H1 (cell line): ENCODE results near the gene GAP43. TPM values are rescaled to one million over a fixed set of nuclear protein-coding genes. Genes with fewer than 3 reads are reported as not detected.

Experiments used
- CTCF ChIA-PET: fragments of 300-600 bp; sonication (Branson Sonifier 250); formaldehyde crosslinking; loops from one replicate; lab custom pipeline; 2021; ENCODE audit not compliant: partially characterized antibody; lab: Charles Lee
- POLR2A ChIA-PET: fragments of 300-600 bp; sonication (Branson Sonifier 250); formaldehyde crosslinking; loops from one replicate; lab custom pipeline; 2021; ENCODE audit warnings: inconsistent platforms; ENCODE audit not compliant: partially characterized antibody; lab: Charles Lee
- DNase-seq, 2 experiments: peaks; one replicate each; pipeline versions ENCODE4 v3.0.0 to v3.0.0-alpha.2; 2010 to 2022; ENCODE audit warnings: low spot score in 2 of 2, low read depth in 1 of 2, mixed read lengths in 1 of 2
- FAIRE-seq: peaks from 2 replicates; lab custom pipeline; 2011; peaks lifted over from hg19 to GRCh38; lab: Jason Lieb, UNC
- H2AFZ ChIP-seq: 2 replicates; pipeline ENCODE4 v1.8.1; 2012; ENCODE audit warnings: low read length, inconsistent platforms
- H2AK5ac ChIP-seq: 2 replicates; pipeline ENCODE4 v1.6.1; 2013; ENCODE audit warnings: low read depth, low read length
- H2BK120ac ChIP-seq: replicated peaks from 2 replicates; pipeline ENCODE3; 2013; ENCODE audit warnings: low read depth, low read length, inconsistent platforms
- H2BK12ac ChIP-seq: 2 replicates; pipeline ENCODE4 v1.6.1; 2013; ENCODE audit warnings: low read depth, low read length
- H2BK15ac ChIP-seq: 2 replicates; pipeline ENCODE4 v1.6.1; 2013; ENCODE audit warnings: low read length
- H2BK20ac ChIP-seq: 2 replicates; pipeline ENCODE4 v1.6.1; 2013; ENCODE audit warnings: low read length
- H2BK5ac ChIP-seq: 2 replicates; pipeline ENCODE4 v1.6.1; 2013; ENCODE audit warnings: low read depth, low read length
- H3K14ac ChIP-seq: 2 replicates; pipeline ENCODE4 v1.6.1; 2013; ENCODE audit warnings: inconsistent platforms; ENCODE audit not compliant: insufficient read length
- H3K18ac ChIP-seq: 2 replicates; pipeline ENCODE4 v1.6.1; 2013; ENCODE audit warnings: low read length; ENCODE audit errors: extremely low read depth
- H3K23ac ChIP-seq: 2 replicates; pipeline ENCODE4 v1.6.1; 2013; ENCODE audit warnings: inconsistent platforms; ENCODE audit not compliant: insufficient read length
- H3K23me2 ChIP-seq: 2 replicates; pipeline ENCODE4 v1.6.1; 2013; ENCODE audit warnings: low read depth, low read length
- H3K27ac ChIP-seq: 2 replicates; pipeline ENCODE4 v1.6.1; 2011; ENCODE audit warnings: low read depth, low read length, inconsistent platforms
- H3K27me3 ChIP-seq, 4 experiments: replicated peaks in 1 of 4; 1 replicate in 1 of 4; 2 replicates in 3 of 4; pipeline versions ENCODE4 v1.6.1 to v1.8.1; 2011 to 2013; ENCODE audit warnings: low read length in 3 of 4, mild to moderate bottlenecking in 3 of 4, inconsistent platforms in 2 of 4, mixed read lengths in 2 of 4, moderate library complexity in 1 of 4; ENCODE audit not compliant: control insufficient read depth in 3 of 4, insufficient read depth in 3 of 4; ENCODE audit errors: extremely low read depth in 1 of 4
- H3K36me3 ChIP-seq, 4 experiments: 2 replicates each; pipeline versions ENCODE4 v1.6.1 to v1.8.1; 2011 to 2013; ENCODE audit warnings: mild to moderate bottlenecking in 4 of 4, low read length in 3 of 4, moderate library complexity in 2 of 4, control low read depth in 1 of 4, inconsistent platforms in 1 of 4; ENCODE audit not compliant: insufficient read depth in 4 of 4, control insufficient read depth in 2 of 4
- H3K4ac ChIP-seq: replicated peaks from 2 replicates; pipeline ENCODE3; 2013; ENCODE audit warnings: low read length, low read depth, mixed read lengths, inconsistent platforms; ENCODE audit not compliant: insufficient read length
- H3K4me1 ChIP-seq, 4 experiments: replicated peaks in 1 of 4; 1 replicate in 1 of 4; 2 replicates in 3 of 4; pipeline versions ENCODE4 v1.6.1 to v1.8.1; 2011 to 2013; ENCODE audit warnings: low read length in 3 of 4, inconsistent platforms in 2 of 4, mixed read lengths in 1 of 4; ENCODE audit not compliant: insufficient read depth in 4 of 4, control insufficient read depth in 3 of 4
- H3K4me2 ChIP-seq, 2 experiments: 2 replicates each; pipeline versions ENCODE4 v1.6.1 to v1.8.1; 2011 to 2013; ENCODE audit warnings: low read depth in 2 of 2, low read length in 2 of 2, control low read depth in 1 of 2, inconsistent platforms in 1 of 2, mild to moderate bottlenecking in 1 of 2; ENCODE audit not compliant: insufficient read depth in 1 of 2
- H3K4me3 ChIP-seq, 4 experiments: fragments of 200-600, 300-600 bp in 1 of 4; sonication (generic), shearing (Covaris generic), sonication (Bioruptor Twin) in 1 of 4; 2 replicates each; pipeline versions ENCODE4 v1.5.1 to v1.8.1; 2011 to 2016; ENCODE audit warnings: low read length in 4 of 4, low read depth in 3 of 4, control low read depth in 2 of 4, inconsistent platforms in 2 of 4, mild to moderate bottlenecking in 2 of 4, mixed read lengths in 1 of 4, moderate library complexity in 1 of 4; ENCODE audit not compliant: insufficient read depth in 2 of 4; ENCODE audit errors: extremely low read depth in 1 of 4
- H3K56ac ChIP-seq: replicated peaks from 2 replicates; pipeline ENCODE3; 2013; ENCODE audit warnings: low read depth, mild to moderate bottlenecking, mixed read lengths, low read length, inconsistent platforms; ENCODE audit not compliant: insufficient read length
- H3K79me1 ChIP-seq: 2 replicates; pipeline ENCODE4 v1.6.1; 2013; ENCODE audit warnings: low read depth, low read length, control low read depth
- H3K79me2 ChIP-seq, 2 experiments: 2 replicates each; pipeline versions ENCODE4 v1.6.1 to v1.8.1; 2012 to 2013; ENCODE audit warnings: low read length in 2 of 2, mild to moderate bottlenecking in 2 of 2, inconsistent platforms in 1 of 2; ENCODE audit not compliant: insufficient read depth in 2 of 2, control insufficient read depth in 1 of 2
- H3K9ac ChIP-seq, 4 experiments: replicated peaks in 1 of 4; 1 replicate in 1 of 4; 2 replicates in 3 of 4; pipeline versions ENCODE4 v1.6.1 to v1.8.1; 2011 to 2013; ENCODE audit warnings: low read depth in 3 of 4, low read length in 3 of 4, control low read depth in 2 of 4, mild to moderate bottlenecking in 2 of 4, moderate library complexity in 2 of 4, inconsistent platforms in 1 of 4; ENCODE audit errors: extremely low read depth in 1 of 4
- H3K9me3 ChIP-seq, 2 experiments: 2 replicates each; pipeline versions ENCODE4 v1.6.1 to v1.8.1; 2012 to 2013; ENCODE audit warnings: mild to moderate bottlenecking in 2 of 2, moderate library complexity in 2 of 2, control low read depth in 1 of 2, inconsistent platforms in 1 of 2, low read depth in 1 of 2, low read length in 1 of 2, mixed read lengths in 1 of 2; ENCODE audit not compliant: insufficient read depth in 2 of 2
- H4K20me1 ChIP-seq, 2 experiments: replicated peaks in 1 of 2; 2 replicates each; pipeline versions ENCODE3 to v1.8.1; 2011 to 2013; ENCODE audit warnings: inconsistent platforms in 2 of 2, low read length in 2 of 2, mild to moderate bottlenecking in 1 of 2; ENCODE audit not compliant: insufficient read depth in 2 of 2, control insufficient read depth in 1 of 2
- H4K5ac ChIP-seq: 2 replicates; pipeline ENCODE4 v1.6.1; 2013; ENCODE audit warnings: low read length, low read depth, mixed read lengths, inconsistent platforms; ENCODE audit not compliant: insufficient read length
- H4K8ac ChIP-seq: 2 replicates; pipeline ENCODE4 v1.8.0; 2013; ENCODE audit warnings: mild to moderate bottlenecking, moderate library complexity, low read length, inconsistent platforms; ENCODE audit not compliant: insufficient read depth; ENCODE audit errors: extremely low read depth
- H4K91ac ChIP-seq: replicated peaks from 2 replicates; pipeline ENCODE3; 2013; ENCODE audit warnings: low read length, mixed read lengths, inconsistent platforms; ENCODE audit not compliant: insufficient read length
- BRCA1 ChIP-seq: IDR thresholded peaks from 2 replicates; pipeline ENCODE4 v1.6.1; 2012; ENCODE audit warnings: low read depth, low read length, improper control_type of control experiment
- GABPA ChIP-seq: IDR thresholded peaks from 2 replicates; pipeline ENCODE4 v1.6.1; 2011; ENCODE audit warnings: mild to moderate bottlenecking, low read length, moderate library complexity, borderline replicate concordance; ENCODE audit not compliant: insufficient read depth
- GTF2F1 ChIP-seq: IDR thresholded peaks from 2 replicates; pipeline ENCODE4 v1.6.1; 2012; ENCODE audit warnings: low read depth, low read length, improper control_type of control experiment, borderline replicate concordance
- KDM1A ChIP-seq: fragments of 200-600, 300-600 bp; sonication (generic); IDR thresholded peaks from 2 replicates; pipeline ENCODE4 v1.7.1; 2016; ENCODE audit warnings: mild to moderate bottlenecking, low read length, borderline replicate concordance
- KDM4A ChIP-seq: IDR thresholded peaks from one replicate; pipeline ENCODE4 v1.7.1; 2012; ENCODE audit warnings: low read depth, mild to moderate bottlenecking, moderate library complexity, low read length, inconsistent platforms; ENCODE audit not compliant: severe bottlenecking
- MAFK ChIP-seq: IDR thresholded peaks from 2 replicates; pipeline ENCODE4 v1.6.1; 2012; ENCODE audit warnings: low read depth, mild to moderate bottlenecking, improper control_type of control experiment, low read length
- NANOG ChIP-seq: IDR thresholded peaks from 2 replicates; pipeline ENCODE4 v1.6.1; 2011; ENCODE audit warnings: low read length, low read depth, mild to moderate bottlenecking, inconsistent platforms; ENCODE audit not compliant: insufficient read depth, poor library complexity, severe bottlenecking
- POU5F1 ChIP-seq: IDR thresholded peaks from 2 replicates; pipeline ENCODE4 v1.6.1; 2011; ENCODE audit warnings: low read depth, mild to moderate bottlenecking, low read length, moderate library complexity
- RXRA ChIP-seq: IDR thresholded peaks from 2 replicates; pipeline ENCODE4 v1.6.1; 2011; ENCODE audit warnings: low read depth, mild to moderate bottlenecking, low read length, moderate library complexity; ENCODE audit not compliant: insufficient read depth
- SIRT6 ChIP-seq: IDR thresholded peaks from one replicate; pipeline ENCODE4 v1.7.1; 2012; ENCODE audit warnings: low read length, inconsistent platforms
- SRF ChIP-seq: IDR thresholded peaks from 2 replicates; pipeline ENCODE4 v1.6.1; 2011; ENCODE audit warnings: mild to moderate bottlenecking, low read depth, low read length, moderate library complexity
- TAF1 ChIP-seq: IDR thresholded peaks from 2 replicates; pipeline ENCODE4 v1.6.1; 2011; ENCODE audit warnings: mild to moderate bottlenecking, low read depth, low read length
- WGBS, 2 experiments: shearing (Covaris generic) in 1 of 2; methylation state at CpG; one replicate each; pipeline versions ENCODE4 v1.1.6 to v1.1.7; 2013 to 2015; ENCODE audit warnings: low lambda C conversion rate in 2 of 2, mixed read lengths in 2 of 2, inconsistent platforms in 1 of 2, low coverage in 1 of 2, missing lambda C conversion rate in 1 of 2; ENCODE audit not compliant: insufficient replicate concordance in 2 of 2, insufficient coverage in 1 of 2, insufficient read length in 1 of 2; ENCODE audit errors: extremely low coverage in 1 of 2, missing lambda C conversion rate in 1 of 2; 5-methylcytosine and 5-hydroxymethylcytosine counted together
- polyA plus RNA-seq, 7 experiments: library from polyadenylated mRNA; depleted of rRNA in 3 of 7; stranded (reverse) in 5 of 7; unstranded in 2 of 7; fragments of >200 nt in 5 of 7; fragments of 200-250 nt in 2 of 7; gene quantifications; 1 replicate in 5 of 7; 2 replicates in 1 of 7; 4 replicates in 1 of 7; pipeline versions ENCODE4 v1.2.1 to v1.2.3, GENCODE V29; 2011 to 2013; ENCODE audit warnings: missing spikeins in 2 of 7, mixed read lengths in 2 of 7
- total RNA-seq: library from RNA; stranded (reverse); fragmentation: NEBNext Ultra II Directional; extraction: Animal tissue kit (Norgen Biotek cat#: 25700); gene quantifications from 2 replicates; pipeline ENCODE4 v1.2.1, GENCODE V29; 2021

The GAP43 gene
- total and polyA plus RNA-seq, 2 of the 8 experiments (the other 6 are each of a cell fraction or from before 2014, with no cell fraction given): 11.2 to 21.9 TPM

DNA sequence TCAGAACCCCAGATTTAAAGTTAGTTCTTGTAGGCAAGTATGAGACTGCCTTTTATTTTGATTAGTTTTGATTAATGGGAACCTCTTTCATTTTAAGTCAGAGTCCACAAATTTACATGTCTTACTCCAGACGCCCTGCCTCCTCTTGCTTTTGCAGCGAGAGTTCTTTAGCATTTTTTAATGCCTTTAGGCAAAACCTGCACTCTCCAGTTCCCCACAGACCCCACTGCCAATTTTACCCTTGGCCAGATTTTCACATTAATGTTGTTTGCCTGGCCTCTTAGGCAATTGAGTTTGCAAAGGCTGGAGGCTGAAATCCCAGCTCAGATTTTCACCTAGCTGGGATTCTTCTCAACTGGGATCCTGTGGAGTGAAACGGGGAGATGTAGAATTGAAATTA is 85.8 kb downstream of the GAP43 start:
- H4K5ac ChIP-seq: no peak overlapping the region
- ChIA-PET CTCF (interaction anchor here (1.3 kb wide), 1 partner anchor 37 kb away, joined by 3 read pairs; no protein-coding TSS in a partner anchor), POLR2A (no interaction called here)
- H3K27me3 ChIP-seq: no peaks in the 10 kb centered on the region
- no peak overlapping the region for H4K8ac ChIP-seq
- 67% methylated on average over 3 of the region's 3 CpGs; no CpG with 5 or more reads in 1 of the 2 experiments for WGBS, 2 experiments
- no peak overlapping the region for H2BK12ac ChIP-seq
- no peak overlapping the region for H3K4me3 ChIP-seq
- DNase-seq (no peak), FAIRE-seq (no peak)
- H3K36me3 ChIP-seq: no peaks in the 10 kb centered on the region
- no peak overlapping the region for H3K4me2 ChIP-seq
- H3K9ac ChIP-seq: no peak overlapping the region
- no peak overlapping the region for H3K18ac ChIP-seq
- H2BK120ac ChIP-seq: no peak overlapping the region
- peaks cover 0 to 3% (median under 1%) of the 10 kb centered on the region in 4 experiments; a peak in 1 of 7 replicates for H3K4me1 ChIP-seq
- no peaks in the 10 kb centered on the region for H3K79me1 ChIP-seq
- no peak overlapping the region for H3K27ac ChIP-seq
- H2BK15ac ChIP-seq: no peak overlapping the region
- no peaks in the 10 kb centered on the region for H4K20me1 ChIP-seq
- H2AK5ac ChIP-seq: no peak overlapping the region
- H3K56ac ChIP-seq: no peak overlapping the region
- H3K23me2 ChIP-seq: no peaks in the 10 kb centered on the region
- no peaks in the 10 kb centered on the region for H3K79me2 ChIP-seq
- no peak overlapping the region for H2AFZ ChIP-seq
- H2BK20ac ChIP-seq: no peak overlapping the region
- H3K4ac ChIP-seq: no peak overlapping the region
- no peak overlapping the region for H3K23ac ChIP-seq
- no peak overlapping the region for H3K14ac ChIP-seq
- no peak overlapping the region for H2BK5ac ChIP-seq
- no peaks in the 10 kb centered on the region for H3K9me3 ChIP-seq
- no peak overlapping the region for H4K91ac ChIP-seq
- TF ChIP-seq GABPA: no peak
- no peak for TF ChIP-seq MAFK
- no peak for TF ChIP-seq BRCA1
- TF ChIP-seq NANOG: no peak
- no peak for TF ChIP-seq KDM4A
- TF ChIP-seq RXRA: no peak
- no peak for TF ChIP-seq SRF
- no peak for TF ChIP-seq KDM1A
- TF ChIP-seq GTF2F1: no peak
- no peak for TF ChIP-seq SIRT6
- no peak for TF ChIP-seq POU5F1
- TF ChIP-seq TAF1: no peak
